Loucy (cell line): ENCODE data around the gene SPDYA.

ENCODE experiments used
- EZH2phosphoT487 ChIP-seq: fragments of 200-600 bp; IDR thresholded peaks from 2 replicates; pipeline ENCODE4 v1.6.1; 2018; ENCODE audit warnings: antibody characterized with exemption, mild to moderate bottlenecking, moderate library complexity, borderline replicate concordance
- TF ChIP-seq, protein P1 (sequence below): fragments of 200-600 bp; sonication (generic); conservative IDR thresholded peaks from 2 replicates; pipeline ENCODE4 v1.5.1; 2014; ENCODE audit warnings: mild to moderate bottlenecking, antibody characterized with exemption, low read length

DNA sequence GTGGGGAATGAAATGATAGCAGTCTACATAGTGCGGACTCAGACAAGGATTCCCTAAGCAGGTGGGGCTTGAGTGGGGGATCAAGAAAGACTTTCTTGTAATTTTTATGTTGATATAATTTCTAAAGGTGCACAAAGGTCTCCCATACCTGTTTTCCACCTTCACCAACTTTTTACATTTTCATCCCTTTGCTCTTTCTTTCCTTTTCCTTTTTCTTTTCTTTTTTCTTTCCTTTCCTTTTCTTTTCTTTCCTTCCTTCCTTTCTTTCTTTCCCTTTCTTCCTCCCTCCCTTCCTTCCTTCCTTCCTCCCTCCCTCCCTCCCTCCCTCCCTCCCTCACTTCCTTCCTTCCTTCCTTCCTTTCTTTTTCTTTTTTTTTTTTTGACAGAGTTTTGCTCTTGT is 69.6 kb downstream of the SPDYA start:
- TF ChIP-seq, protein P1, sequence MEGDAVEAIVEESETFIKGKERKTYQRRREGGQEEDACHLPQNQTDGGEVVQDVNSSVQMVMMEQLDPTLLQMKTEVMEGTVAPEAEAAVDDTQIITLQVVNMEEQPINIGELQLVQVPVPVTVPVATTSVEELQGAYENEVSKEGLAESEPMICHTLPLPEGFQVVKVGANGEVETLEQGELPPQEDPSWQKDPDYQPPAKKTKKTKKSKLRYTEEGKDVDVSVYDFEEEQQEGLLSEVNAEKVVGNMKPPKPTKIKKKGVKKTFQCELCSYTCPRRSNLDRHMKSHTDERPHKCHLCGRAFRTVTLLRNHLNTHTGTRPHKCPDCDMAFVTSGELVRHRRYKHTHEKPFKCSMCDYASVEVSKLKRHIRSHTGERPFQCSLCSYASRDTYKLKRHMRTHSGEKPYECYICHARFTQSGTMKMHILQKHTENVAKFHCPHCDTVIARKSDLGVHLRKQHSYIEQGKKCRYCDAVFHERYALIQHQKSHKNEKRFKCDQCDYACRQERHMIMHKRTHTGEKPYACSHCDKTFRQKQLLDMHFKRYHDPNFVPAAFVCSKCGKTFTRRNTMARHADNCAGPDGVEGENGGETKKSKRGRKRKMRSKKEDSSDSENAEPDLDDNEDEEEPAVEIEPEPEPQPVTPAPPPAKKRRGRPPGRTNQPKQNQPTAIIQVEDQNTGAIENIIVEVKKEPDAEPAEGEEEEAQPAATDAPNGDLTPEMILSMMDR: no peak
- no peak for TF ChIP-seq EZH2phosphoT487
